ENCODE data around the gene TMPRSS4.

DNA sequence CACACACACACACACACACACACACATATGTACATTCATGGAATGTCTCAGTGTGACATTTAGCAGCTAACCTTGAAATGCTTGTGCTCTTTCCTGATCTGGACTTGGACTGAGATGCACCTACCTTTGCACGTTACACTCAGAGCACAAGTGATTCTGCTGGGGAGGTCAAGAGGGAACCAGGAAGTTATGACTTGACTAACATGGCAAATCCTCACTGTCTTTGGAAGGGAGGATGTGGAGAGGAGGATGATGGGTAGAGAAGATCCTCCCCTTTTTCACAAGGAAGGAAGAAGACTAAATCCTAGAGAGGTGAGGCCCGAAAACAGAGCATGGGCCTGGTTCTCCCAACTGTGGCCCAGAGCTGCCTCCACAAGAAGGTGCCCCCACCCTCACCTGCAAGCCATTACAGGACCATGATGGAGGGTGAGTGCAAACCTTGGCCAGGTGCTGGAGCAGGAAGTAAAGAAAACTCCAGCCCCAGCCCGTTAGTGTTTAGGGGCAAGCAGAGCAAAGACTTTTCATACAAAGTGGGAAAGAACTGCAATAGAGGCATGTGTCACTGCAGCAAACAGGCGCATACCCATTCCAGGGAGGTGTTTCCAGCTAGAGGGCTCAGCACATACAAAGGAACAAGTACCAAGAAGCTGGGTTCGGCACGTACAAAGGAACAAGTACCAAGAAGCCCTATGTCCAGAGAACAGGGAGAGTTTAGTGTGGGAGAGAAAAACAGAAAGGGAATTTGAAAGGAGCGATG is 49.4 kb downstream of the TMPRSS4 start:
- TF ChIP-seq, protein P1, sequence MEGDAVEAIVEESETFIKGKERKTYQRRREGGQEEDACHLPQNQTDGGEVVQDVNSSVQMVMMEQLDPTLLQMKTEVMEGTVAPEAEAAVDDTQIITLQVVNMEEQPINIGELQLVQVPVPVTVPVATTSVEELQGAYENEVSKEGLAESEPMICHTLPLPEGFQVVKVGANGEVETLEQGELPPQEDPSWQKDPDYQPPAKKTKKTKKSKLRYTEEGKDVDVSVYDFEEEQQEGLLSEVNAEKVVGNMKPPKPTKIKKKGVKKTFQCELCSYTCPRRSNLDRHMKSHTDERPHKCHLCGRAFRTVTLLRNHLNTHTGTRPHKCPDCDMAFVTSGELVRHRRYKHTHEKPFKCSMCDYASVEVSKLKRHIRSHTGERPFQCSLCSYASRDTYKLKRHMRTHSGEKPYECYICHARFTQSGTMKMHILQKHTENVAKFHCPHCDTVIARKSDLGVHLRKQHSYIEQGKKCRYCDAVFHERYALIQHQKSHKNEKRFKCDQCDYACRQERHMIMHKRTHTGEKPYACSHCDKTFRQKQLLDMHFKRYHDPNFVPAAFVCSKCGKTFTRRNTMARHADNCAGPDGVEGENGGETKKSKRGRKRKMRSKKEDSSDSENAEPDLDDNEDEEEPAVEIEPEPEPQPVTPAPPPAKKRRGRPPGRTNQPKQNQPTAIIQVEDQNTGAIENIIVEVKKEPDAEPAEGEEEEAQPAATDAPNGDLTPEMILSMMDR (conservative IDR thresholded peaks at IDR 0.05; ENCODE audit: low read depth, low read length): no peak
- TF ChIP-seq MAZ (IDR thresholded peaks at IDR 0.05; ENCODE audit: borderline replicate concordance, low read depth, low read length): no peak
- no peak for TF ChIP-seq CHD1 (IDR thresholded peaks at IDR 0.05; ENCODE audit: low read depth, low read length)
- no peak for TF ChIP-seq CEBPB (IDR thresholded peaks at IDR 0.05; ENCODE audit: low read depth, low read length)
- no peak for TF ChIP-seq POLR2A (IDR thresholded peaks at IDR 0.05; ENCODE audit: low read depth, low read length)
- TF ChIP-seq RFX5 (IDR thresholded peaks at IDR 0.05; ENCODE audit: low read depth, low read length): no peak
- TF ChIP-seq, protein P2, sequence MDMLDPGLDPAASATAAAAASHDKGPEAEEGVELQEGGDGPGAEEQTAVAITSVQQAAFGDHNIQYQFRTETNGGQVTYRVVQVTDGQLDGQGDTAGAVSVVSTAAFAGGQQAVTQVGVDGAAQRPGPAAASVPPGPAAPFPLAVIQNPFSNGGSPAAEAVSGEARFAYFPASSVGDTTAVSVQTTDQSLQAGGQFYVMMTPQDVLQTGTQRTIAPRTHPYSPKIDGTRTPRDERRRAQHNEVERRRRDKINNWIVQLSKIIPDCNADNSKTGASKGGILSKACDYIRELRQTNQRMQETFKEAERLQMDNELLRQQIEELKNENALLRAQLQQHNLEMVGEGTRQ (IDR thresholded peaks at IDR 0.05; ENCODE audit: low read depth, low read length): no peak

Data from IMR-90 (cell line).